ENCODE data around the gene SETDB2.

The SETDB2 gene

GRCh38 chr13:49443357-49443703 is 744 bp upstream of the SETDB2 start:
- H3K4me2 ChIP-seq (ENCODE audit: low read depth, low read length, poor library complexity, severe bottlenecking) = peak overlapping the region; percentile 86
- peaks cover 7% of the 10 kb centered on the region; the same call in 1 of the 2 replicates for H3F3A ChIP-seq (ENCODE audit: low read depth)
- H3K4me1 ChIP-seq (ENCODE audit: insufficient read depth, low read length, poor library complexity, severe bottlenecking) = peaks cover 38% of the 10 kb centered on the region
- no peaks in the 10 kb centered on the region for H3K9me2 ChIP-seq (replicated peaks; ENCODE audit: low read depth, low read length)
- no peaks in the 10 kb centered on the region for H3K9me3 ChIP-seq (ENCODE audit: insufficient read depth, low read depth, low read length)
- peak overlapping the region; percentile 90 for H3K4me3 ChIP-seq (ENCODE audit: low read length, poor library complexity, severe bottlenecking)
- no peaks in the 10 kb centered on the region for H3K27me3 ChIP-seq (ENCODE audit: insufficient read depth, low read length, poor library complexity, severe bottlenecking)
- peak overlapping the region; percentile 79 for H2AFZ ChIP-seq (ENCODE audit: low read length)
- H3K9ac ChIP-seq (ENCODE audit: low read depth, low read length, poor library complexity, severe bottlenecking) = peak overlapping the region; percentile 78
- peaks cover 46% of the 10 kb centered on the region for H3K79me2 ChIP-seq (ENCODE audit: insufficient read depth, low read length)
- no peaks in the 10 kb centered on the region for H3K36me3 ChIP-seq (ENCODE audit: insufficient read depth, low read length)
- TF ChIP-seq CTCF (conservative IDR thresholded peaks at IDR 0.05; ENCODE audit: low read length) = no peak
- TF ChIP-seq EZH2phosphoT487 (IDR thresholded peaks at IDR 0.05; ENCODE audit: borderline replicate concordance) = no peak
- H4K20me1 ChIP-seq (ENCODE audit: insufficient read depth, low read length, poor library complexity, severe bottlenecking) = no peaks in the 10 kb centered on the region

DNA sequence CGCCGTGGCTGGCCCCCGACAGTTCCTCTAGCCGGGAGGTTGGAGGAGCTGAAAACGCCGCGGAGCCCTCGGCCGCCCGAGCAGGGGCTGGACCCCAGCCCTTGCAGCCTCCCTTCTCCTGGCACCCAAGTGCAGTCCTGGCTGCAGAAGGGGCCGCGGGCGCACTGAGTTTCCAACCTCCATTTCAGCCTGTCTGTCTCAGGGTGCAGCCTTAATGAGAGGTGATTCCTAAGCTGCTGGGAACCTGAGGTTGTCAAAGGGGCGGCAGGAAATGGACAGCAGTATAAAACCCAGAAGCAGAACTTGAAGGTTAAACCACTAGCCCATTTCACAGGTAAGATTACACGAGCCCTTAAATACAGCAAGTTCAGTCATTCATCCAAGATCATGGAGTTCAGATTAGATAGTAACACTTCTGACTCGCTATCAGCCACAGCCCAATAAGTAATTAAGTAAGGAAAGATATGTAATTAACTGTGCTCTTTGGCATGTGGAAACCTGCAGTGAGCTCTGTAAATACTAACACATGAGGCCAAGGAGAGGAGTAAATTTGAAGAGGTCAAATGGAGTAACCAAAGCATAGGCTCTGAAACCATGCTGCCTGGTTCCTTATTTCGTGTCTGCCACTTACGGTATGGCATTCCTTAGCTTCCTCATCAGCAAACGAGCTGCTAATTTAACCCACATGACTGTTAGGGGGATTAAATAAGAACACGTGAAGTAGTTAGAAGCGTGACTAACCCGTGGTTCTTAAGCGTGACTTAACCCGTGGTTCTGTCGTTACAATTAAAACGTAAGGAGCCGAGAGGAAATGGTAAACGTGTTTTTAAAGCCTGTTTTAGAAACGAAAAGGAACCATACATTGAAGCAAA is 686 bp downstream of the SETDB2 start:
- TF ChIP-seq CTCF (conservative IDR thresholded peaks at IDR 0.05; ENCODE audit: low read length) (no peak), EZH2phosphoT487 (IDR thresholded peaks at IDR 0.05; ENCODE audit: borderline replicate concordance) (no peak)
- H3K9me2 ChIP-seq (replicated peaks; ENCODE audit: low read depth, low read length) = no peaks in the 10 kb centered on the region
- peak overlapping the region; percentile 81 for H3K9ac ChIP-seq (ENCODE audit: low read depth, low read length, poor library complexity, severe bottlenecking)
- no peaks in the 10 kb centered on the region for H3K36me3 ChIP-seq (ENCODE audit: insufficient read depth, low read length)
- no peaks in the 10 kb centered on the region for H3K9me3 ChIP-seq (ENCODE audit: insufficient read depth, low read depth, low read length)
- peaks cover 58% of the 10 kb centered on the region for H3K79me2 ChIP-seq (ENCODE audit: insufficient read depth, low read length)
- peaks cover 46% of the 10 kb centered on the region for H3K4me1 ChIP-seq (ENCODE audit: insufficient read depth, low read length, poor library complexity, severe bottlenecking)
- peak overlapping the region; percentile 88 for H3K4me3 ChIP-seq (ENCODE audit: low read length, poor library complexity, severe bottlenecking)
- H3K27me3 ChIP-seq (ENCODE audit: insufficient read depth, low read length, poor library complexity, severe bottlenecking) = no peaks in the 10 kb centered on the region
- H2AFZ ChIP-seq (ENCODE audit: low read length) = peak overlapping the region; percentile 79
- H3K4me2 ChIP-seq (ENCODE audit: low read depth, low read length, poor library complexity, severe bottlenecking) = peak overlapping the region; percentile 87
- no peaks in the 10 kb centered on the region for H4K20me1 ChIP-seq (ENCODE audit: insufficient read depth, low read length, poor library complexity, severe bottlenecking)
- peaks cover 7% of the 10 kb centered on the region; the same call in 1 of the 2 replicates for H3F3A ChIP-seq (ENCODE audit: low read depth)

DNA sequence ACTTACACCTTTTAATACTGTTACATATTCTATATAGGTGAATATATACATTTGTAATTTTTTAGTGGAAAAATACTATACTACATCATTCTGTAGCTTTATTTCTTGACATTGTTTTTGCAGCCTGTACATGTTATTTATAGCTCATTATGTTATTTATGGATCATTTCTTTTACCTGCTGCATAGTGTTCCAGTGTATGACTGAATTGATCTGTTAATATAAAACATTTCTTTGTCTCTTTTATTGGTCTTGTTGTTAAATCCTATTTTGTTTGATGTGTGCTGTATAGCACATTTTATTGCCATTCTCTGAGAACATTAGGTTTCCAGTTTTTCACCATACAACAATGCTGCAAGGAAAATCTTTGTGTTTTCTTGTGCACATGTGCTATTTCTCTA is 2.4 kb downstream of the SETDB2 start:
- Histone ChIP-seq H3K9ac (ENCODE audit: low read depth, low read length, poor library complexity, severe bottlenecking) (peak overlapping the region; percentile 39), H3K4me1 (ENCODE audit: insufficient read depth, low read length, poor library complexity, severe bottlenecking) (peaks cover 51% of the 10 kb centered on the region), H2AFZ (ENCODE audit: low read length) (no peak overlapping the region), H3K79me2 (ENCODE audit: insufficient read depth, low read length) (peaks cover 63% of the 10 kb centered on the region), H3K9me2 (replicated peaks; ENCODE audit: low read depth, low read length) (no peaks in the 10 kb centered on the region), H3K27me3 (ENCODE audit: insufficient read depth, low read length, poor library complexity, severe bottlenecking) (no peaks in the 10 kb centered on the region), H3K36me3 (ENCODE audit: insufficient read depth, low read length) (no peaks in the 10 kb centered on the region), H3K4me2 (ENCODE audit: low read depth, low read length, poor library complexity, severe bottlenecking) (peak overlapping the region; percentile 87), H3K9me3 (ENCODE audit: insufficient read depth, low read depth, low read length) (no peaks in the 10 kb centered on the region), H4K20me1 (ENCODE audit: insufficient read depth, low read length, poor library complexity, severe bottlenecking) (no peaks in the 10 kb centered on the region), H3K4me3 (ENCODE audit: low read length, poor library complexity, severe bottlenecking) (peak overlapping the region; percentile 88), H3F3A (ENCODE audit: low read depth) (peaks cover 7% of the 10 kb centered on the region; the same call in 1 of the 2 replicates)
- no peak for TF ChIP-seq EZH2phosphoT487 (IDR thresholded peaks at IDR 0.05; ENCODE audit: borderline replicate concordance)
- TF ChIP-seq CTCF (conservative IDR thresholded peaks at IDR 0.05; ENCODE audit: low read length) = no peak
